OCI-LY7 (cell line): Measurements from ENCODE around the gene CGN.

ENCODE experiments used
- EZH2phosphoT487 ChIP-seq: fragments of 200-600 bp; sonication (generic); IDR thresholded peaks from 2 replicates; pipeline ENCODE4 v1.6.1; 2018; ENCODE audit warnings: low read depth, borderline replicate concordance, mild to moderate bottlenecking, mixed run types, antibody characterized with exemption, low read length, moderate library complexity, mixed read lengths
- TF ChIP-seq, protein P1 (sequence below): fragments of 200-600 bp; sonication (generic); conservative IDR thresholded peaks from 2 replicates; pipeline ENCODE4 v1.5.1; 2014; ENCODE audit warnings: mild to moderate bottlenecking, antibody characterized with exemption, low read length, moderate library complexity, mixed read lengths

GRCh38 chr1:151581451-151581850 is 70.3 kb downstream of the CGN start:
- TF ChIP-seq, protein P1, sequence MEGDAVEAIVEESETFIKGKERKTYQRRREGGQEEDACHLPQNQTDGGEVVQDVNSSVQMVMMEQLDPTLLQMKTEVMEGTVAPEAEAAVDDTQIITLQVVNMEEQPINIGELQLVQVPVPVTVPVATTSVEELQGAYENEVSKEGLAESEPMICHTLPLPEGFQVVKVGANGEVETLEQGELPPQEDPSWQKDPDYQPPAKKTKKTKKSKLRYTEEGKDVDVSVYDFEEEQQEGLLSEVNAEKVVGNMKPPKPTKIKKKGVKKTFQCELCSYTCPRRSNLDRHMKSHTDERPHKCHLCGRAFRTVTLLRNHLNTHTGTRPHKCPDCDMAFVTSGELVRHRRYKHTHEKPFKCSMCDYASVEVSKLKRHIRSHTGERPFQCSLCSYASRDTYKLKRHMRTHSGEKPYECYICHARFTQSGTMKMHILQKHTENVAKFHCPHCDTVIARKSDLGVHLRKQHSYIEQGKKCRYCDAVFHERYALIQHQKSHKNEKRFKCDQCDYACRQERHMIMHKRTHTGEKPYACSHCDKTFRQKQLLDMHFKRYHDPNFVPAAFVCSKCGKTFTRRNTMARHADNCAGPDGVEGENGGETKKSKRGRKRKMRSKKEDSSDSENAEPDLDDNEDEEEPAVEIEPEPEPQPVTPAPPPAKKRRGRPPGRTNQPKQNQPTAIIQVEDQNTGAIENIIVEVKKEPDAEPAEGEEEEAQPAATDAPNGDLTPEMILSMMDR = no peak
- TF ChIP-seq EZH2phosphoT487 = no peak
